Activated CD4-positive, alpha-beta T cell treated with anti-CD3 and anti-CD28 coated beads, Interleukin-10, Interleukin-2, amounts not matched to agents 100 ng/mL and 50 ng/mL, durations not matched to agents 16 hours and 8 hours (primary cell): ENCODE results near the gene CNPY4.
A peak's percentile ranks its signal among the peaks of the same experiment; 100 is the strongest.

Experiments
- DNase-seq: peaks from one replicate; pipeline ENCODE4 v3.0.0-alpha.2; 2020

Gene CNPY4

DNA sequence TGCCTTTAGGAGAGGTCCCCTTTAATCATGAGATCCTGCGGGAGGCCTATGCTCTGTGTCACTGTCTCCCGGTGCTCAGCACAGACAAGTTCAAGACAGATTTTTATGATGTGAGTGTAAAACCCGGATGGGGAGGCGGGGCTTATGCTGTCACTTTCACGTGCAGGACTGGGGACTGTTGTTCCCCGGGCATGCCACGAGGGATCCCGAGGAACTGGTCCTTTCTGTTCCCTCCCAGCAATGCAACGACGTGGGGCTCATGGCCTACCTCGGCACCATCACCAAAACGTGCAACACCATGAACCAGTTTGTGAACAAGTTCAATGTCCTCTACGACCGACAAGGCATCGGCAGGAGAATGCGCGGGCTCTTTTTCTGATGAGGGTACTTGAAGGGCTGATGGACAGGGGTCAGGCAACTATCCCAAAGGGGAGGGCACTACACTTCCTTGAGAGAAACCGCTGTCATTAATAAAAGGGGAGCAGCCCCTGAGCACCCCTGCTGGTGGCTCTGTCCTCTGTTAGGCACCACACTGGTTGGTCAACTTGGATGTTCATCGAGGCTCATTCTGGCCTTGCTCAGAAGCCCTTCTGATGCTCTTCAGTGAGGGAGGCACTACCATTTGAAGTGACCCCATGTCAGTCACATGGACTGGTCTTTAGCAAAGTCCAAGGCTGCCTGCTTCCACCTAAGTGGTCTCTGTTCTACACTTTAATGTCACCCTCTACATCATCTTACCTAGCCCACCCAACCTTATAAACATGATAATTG is 27.8 kb upstream of the CNPY4 start:
- no peak for DNase-seq

DNA sequence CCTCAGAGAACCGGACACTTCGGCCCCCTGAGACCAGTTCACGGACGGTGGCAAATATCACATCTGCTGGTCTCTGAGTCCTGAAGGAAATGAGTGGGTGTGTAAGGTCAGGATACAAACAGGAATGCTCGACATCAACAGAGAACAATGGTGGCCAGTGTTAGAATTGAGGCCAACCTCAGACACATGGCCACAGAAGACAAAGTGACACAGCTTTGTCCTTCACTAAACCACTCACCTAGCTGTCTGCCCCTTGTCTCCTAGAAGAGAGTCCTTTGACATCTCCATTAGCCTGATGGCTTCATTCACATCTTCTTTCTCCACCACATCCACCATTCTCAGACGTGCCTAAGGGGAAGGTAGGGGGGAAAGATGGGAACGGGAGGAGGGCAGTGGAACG is 26.4 kb upstream of the CNPY4 start:
- no peak for DNase-seq

DNA sequence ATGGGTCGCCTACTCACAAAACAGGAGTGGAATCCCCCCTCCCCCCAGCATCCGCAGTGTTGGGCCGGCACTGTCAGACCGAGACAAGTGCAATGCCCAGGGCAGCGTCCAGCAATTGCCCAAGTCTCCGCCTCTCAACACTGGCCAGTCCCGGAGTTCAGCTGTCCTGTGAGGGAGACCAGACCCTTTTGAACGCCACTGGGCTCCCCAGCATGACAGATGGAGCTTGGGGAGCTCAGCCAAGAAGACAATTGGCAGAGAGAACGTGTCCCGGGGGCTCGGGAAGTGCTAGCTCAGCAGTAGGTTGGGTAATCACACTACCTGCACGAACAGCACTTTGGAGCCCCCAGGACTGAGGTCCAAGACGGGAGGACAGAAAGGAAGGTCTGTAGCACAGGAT is 25.9 kb upstream of the CNPY4 start:
- no peak for DNase-seq

DNA sequence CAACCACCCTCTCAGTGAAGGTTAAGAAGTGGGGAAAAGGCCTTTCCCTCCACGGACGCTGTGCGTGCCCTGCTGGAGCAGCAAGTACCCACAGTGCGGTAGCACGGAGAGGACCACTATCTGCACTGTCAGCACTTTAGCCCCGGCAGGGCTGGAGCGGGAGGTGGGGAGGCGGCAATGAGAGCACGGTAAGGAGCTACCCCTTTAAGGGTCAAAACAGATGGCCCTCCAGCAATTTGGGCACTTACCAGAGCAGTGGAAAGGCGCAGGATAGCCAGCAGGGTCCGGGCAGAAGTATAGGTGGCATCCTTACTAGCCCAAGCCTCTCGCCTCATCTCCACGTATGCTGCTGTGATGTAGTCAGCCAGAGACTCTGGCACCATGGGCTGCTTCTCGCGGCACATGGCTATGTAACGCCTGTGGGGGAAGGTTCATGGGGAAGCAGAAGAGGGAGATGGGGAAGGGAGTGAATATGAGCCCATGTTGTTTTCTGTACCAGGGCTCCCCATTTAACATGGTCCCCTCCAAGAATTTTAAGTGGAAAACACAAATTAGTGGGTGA is 25.4 kb upstream of the CNPY4 start:
- DNase-seq = no peak

DNA sequence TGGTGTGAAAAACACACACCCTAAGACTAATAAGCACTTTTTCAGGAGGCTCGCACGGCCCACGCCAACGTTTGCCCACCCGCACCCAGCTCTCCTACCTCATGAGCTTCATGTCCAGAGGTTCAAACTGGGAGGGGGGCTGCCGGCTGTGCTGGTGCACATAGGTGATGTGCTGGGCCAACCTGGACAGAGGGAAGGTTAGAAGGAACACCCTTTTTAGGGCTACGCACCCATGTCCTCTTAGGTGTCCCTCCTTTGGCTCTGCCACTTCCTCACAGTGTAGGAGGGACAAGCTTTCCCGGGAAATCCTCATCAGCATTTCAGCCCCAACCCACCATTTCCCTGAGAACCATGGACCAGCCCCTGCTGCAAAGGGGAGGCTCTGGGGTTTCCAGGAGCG is 24.1 kb upstream of the CNPY4 start:
- DNase-seq = no peak

DNA sequence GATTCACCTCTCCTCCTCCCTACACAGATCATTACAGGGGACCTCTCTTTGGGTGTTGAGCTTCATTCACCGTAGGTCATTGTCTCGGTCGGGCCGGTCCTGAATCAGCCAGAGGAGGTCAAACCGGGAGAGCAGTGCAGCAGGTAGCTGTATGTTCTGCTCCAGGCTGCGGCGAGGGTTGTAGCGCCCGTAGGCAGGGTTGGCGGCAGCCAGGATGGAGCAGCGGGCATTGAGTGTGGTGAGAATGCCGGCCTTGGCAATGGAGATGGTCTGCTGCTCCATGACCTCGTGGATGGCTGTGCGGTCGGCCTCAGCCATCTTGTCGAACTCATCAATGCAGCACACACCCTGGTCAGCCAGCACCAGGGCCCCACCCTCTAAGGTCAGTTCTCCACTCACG is 23.7 kb upstream of the CNPY4 start:
- no peak for DNase-seq

DNA sequence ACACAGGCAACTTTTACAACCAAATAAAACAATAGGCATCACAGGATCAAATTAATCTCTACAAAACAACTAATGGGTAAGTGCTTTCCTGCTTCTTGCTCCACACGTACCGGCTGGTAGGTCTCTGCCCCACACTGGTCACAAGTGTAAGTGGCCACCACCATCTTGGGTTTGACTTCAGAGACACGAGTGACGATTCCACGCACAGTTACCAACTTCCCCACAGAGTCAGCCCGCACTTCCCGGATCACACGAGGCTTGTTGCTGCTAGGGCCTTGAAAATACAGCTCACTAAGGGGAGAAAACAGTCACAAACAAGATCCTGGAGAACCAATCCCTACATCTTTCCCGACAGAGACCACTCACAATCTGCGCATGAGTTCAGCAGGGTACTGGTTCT is 20.5 kb upstream of the CNPY4 start:
- no peak for DNase-seq

DNA sequence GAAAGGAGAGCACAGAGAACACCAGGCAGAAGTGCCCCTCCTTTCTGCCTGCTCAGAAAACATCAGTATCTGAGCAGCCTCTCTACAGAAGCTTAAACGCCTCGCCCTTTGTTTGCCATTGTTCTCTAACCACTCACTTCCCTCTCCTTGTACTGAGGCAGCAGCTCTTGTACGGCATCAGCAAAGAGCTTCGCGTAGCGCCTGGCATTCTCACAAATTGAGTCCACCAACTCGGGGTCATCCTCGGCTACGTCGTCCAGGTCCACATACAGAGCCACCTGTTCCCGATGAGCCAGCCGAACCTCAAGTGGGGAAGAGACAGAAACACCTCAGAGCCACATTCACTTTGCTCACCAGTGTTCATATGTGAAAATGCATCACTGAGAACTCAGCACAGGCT is 20.0 kb upstream of the CNPY4 start:
- DNase-seq = no peak

DNA sequence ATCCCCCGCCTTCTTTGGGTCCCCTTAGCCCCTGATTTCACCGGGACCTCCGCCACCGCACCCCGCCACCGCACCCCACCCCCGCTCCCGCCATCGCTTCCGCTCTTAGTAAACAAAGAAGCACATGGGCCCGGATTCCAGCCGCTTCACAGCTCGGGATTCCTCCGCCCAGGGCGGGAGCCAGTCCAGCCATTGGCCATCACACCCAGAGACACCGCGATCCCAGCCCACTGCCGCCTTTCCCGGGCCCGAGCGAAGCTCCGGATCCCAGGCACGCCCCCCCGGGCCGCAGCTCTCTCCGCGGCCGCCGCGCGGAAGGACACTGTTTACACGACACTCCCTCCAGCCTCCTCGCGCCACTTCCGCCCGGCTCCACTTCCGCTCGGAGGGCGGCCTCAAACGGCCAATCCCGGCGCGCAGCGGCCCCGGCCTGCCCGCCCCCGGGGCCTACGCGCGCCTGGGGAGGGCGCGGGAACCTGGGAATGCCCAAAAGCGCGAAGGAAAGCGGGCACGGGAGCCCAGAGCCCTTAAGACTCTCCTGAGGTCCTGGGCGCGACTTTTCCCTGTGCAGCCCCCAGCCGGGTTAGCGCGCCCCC is 18.9 kb upstream of the CNPY4 start:
- DNase-seq = peak; percentile 92

DNA sequence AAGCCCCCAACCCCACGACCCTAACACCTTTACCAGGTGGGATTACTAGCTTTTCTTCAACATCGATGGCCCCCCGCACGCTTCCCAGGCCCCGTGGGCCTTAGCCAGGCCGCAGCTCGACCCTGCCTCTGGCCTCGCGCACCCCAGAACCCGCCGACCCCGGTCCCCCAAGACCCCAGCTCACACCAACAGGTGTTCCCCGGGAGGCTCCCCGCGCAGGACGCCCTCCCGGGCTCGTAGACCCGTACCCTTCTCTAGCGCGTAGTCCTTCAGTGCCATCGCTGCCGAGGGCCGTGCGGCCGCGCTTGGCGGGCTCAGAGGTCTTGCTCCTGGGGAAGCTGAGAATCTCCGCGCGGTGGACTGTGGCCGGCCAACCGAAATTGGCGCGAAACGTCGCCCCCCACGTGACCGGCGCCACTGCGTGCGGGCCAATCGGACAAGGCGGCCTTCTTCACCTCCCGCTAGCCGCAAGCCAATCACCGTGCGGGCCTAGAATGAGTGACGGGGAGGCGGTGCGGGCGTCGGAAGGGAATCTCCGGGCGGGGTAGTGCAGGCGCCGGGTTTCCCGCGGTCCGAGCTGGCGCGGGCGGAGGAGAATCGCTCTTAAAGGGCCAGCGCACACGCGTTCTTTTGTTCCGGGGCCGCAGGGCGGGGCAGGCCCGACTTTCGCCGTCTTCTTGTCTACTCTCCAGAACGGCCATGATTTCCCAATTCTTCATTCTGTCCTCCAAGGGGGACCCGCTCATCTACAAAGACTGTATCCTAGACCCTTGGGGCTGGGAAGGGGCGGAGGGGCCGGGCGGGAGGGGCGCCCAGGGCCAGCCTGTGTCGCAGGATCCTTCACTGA is 18.2 kb upstream of the CNPY4 start, which contains the start of the genes AP4M1 and MCM7:
Gene AP4M1 (plus strand): TSS at position 628 of the 847 bp plus-strand sequence. CDS start 72 bp downstream, at position 700.
Gene MCM7 (minus strand): TSS at position 382 of the 847 bp plus-strand sequence. CDS start 103 bp downstream, at position 279.
- DNase-seq = peak; percentile 99

DNA sequence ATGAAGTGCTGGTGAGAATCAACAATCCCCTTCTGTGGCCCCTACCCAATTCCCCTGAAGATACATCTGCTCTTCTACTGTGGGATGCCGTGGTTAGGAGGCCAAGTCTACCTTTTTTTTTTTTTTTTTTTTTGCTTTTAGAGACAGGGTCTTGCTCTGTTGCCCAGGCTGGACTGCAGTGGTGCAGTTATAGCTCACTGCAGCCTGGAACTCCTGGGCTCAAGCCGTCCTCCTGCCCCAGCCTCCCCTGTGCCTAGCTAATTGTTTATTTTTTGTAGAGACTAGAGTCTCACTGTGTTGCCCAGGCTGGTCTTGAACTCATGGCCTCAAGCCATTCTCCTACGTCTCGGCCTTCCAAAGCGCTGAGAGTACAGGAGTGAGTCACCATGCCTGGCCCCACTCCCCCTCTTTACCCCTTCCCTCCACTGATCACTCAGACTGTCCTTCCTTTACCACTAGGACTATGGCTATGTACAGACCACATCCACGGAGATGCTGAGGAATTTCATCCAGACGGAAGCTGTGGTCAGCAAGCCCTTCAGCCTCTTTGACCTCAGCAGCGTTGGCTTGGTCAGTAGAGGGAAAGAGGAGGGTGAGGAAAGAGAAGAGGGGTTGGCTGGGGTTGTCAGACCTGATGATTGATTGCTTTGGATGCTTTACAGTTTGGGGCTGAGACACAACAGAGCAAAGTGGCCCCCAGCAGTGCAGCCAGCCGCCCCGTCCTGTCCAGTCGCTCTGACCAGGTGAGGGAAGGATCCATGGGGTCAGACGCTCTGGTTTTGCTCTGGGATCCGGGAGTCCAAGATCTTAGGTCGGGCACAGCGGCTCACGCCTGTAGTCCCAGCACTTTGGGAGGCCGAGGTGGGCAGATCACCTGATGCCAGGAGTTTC is 16.2 kb upstream of the CNPY4 start:
- DNase-seq = no peak

DNA sequence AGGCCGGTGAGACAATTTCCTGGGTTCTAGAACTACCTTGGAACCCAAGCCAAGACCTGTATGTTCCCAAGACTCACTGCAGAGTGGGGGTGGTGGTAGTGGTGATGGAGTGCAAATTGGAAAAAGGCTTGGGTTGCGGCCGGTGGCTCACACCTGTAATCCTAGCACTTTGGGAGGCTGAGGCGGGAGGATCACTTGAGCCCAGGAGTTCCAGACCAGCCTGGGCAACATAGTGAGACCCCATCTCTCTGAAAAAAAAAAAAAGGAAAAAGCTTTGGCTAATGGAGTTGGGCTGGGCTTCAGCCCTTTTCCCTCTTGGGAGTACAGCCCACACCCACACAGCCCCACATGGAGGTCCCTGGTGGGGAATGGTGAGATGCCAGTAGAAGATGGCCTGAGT is 13.9 kb upstream of the CNPY4 start:
- DNase-seq = no peak

DNA sequence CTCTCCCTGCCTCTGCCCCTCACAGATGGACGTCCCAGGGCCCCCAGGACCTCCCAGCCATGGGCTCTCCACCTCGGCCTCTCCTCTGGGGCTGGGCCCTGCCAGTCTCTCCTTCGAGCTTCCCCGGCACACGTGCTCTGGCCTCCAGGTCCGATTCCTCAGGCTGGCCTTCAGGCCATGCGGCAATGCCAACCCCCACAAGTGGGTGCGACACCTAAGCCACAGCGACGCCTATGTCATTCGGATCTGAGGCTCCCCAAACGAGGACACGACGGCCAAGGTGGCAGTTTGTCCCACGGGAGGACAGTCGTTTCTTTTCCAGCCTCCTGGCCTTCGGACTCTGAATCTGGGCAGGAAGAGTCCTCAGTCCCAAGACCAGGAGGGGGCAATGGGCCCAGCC is 12.8 kb upstream of the CNPY4 start:
- no peak for DNase-seq

DNA sequence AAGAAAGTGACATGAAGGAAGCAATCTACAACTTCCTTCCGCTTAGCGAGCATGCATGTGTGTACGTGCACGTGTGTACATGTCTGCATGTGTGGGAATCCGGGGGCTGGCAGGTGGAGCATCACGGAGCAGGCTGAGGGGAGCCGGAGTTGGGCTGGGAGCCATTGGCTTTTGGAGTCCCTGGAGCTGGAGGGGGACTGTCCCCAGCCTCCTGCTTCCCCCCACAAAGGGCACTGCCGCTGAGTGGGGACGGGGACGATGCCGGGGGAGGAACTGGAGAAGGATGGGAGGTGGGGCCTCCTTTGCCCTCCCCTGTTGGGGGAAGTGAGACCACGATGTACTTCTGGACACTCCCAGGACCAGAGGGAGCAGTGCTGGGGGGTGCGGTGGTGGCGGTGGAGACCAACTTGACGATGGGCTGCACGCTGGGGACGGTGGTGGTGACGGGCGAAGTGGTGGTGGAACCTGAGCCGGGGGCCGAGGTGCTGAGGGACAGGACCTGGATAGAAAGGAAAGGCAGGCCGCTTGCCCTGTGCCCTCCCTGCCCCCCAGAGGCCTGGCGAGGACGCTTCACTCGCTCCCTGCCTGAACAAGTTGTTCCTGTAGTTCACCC is 12.2 kb upstream of the CNPY4 start:
- DNase-seq = no peak

DNA sequence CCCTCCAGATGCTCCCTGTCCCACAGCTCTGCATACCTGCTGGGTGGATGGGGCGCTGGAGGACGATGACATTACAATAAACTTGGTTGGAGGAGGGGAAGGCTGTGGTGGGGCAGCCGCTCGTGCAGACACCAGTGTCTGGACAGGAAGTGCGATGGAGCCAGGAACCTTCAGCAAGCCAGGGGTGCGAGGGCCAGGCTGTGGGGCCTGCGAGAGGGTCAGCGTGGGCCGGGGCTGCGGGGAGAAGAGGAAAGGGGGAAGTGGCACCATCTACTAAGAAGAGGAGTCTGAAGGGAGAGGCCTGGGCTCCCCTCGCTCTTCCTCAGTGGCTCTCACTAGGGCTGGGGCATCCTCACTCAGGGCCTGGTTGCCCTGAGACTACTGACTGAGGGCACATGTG is 11.5 kb upstream of the CNPY4 start:
- no peak for DNase-seq

DNA sequence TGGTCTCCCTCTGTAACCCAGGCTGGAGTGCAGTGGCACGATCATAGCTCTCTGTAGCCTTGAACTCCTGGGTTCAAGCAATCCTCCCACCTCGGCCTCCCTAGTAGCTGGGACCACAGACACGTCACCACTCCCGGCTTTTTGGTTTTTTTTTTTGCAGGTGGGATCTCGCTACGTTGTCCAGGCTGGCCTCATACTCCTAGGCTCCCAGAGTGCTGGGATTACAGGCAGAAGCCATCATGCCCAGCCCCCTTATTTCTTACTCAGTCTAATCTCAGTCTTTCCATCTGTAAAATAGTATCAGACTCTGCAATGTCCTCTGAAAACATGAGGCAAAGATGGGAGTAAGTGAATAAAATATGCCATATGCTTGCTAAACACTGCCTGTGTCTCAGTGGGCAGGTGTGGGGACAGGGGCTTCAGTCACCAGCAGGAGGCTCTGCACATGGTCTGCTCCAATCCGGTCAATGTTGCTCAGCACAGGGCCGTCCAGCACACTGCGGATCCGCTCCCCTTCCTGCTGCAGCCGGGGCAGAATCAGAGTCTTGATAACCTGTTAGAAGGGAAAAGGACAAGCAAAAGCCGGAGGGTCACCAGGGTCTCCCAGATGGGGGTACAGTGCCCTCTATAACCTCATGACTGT is 9.8 kb upstream of the CNPY4 start:
- no peak for DNase-seq

DNA sequence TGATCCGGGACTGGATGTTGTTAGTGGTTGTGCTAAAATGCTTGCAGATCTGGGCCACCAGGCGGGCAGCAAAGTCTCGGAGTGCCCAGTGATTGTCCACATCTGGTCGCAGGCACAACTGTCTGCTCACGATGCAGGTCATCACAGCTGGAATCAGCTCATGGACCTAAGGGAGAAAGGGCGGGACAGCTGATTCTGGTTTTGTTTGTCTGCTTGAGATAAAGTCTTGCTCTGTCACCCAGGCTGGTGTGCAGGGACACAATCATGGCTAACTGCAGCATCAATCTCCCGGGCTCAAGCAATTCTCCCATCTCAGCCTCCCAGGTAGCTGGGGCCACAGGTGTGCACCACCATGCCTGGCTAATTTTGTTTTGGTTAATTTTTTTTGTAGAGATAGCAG is 8.3 kb upstream of the CNPY4 start:
- DNase-seq = no peak

DNA sequence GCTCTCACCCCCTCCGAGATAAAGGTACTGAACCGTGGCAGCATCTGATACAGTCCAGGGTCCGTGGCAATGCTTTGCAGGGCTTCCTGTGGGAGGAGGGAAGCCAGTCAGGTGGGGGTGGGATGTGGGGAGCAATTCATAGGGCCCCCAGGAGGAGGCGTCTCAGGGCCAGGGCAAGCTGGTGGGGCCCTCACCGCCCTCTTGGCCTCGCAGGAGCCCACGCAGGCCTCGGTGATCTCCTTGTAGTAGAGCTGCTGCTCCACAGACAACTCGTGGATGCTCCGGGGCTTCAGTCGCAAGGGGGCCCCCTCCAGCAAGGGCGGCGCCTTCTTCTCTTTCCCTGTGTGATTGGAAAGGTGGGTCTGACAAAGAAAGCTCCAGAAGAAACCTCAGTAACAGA is 7.5 kb upstream of the CNPY4 start:
- DNase-seq = no peak

DNA sequence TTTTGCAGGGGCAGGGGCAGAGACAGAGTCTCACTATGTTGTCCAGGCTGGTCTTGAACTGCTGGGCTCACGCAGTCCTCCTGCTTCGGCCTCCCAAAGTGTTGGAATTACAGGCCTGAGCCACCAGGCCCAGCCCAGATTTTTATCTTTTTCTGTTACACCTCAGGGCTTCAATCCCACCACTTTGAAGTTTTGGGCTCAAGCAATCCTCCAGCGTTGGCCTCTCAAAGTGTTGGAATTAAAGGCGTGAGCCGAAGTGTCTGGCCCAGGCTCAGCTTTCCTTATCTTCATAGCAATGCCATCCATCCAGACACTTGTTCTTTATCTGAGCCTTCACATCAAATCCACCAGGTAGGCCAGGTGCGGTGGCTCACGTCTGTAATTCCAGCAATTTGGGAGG is 4.4 kb upstream of the CNPY4 start:
- no peak for DNase-seq

DNA sequence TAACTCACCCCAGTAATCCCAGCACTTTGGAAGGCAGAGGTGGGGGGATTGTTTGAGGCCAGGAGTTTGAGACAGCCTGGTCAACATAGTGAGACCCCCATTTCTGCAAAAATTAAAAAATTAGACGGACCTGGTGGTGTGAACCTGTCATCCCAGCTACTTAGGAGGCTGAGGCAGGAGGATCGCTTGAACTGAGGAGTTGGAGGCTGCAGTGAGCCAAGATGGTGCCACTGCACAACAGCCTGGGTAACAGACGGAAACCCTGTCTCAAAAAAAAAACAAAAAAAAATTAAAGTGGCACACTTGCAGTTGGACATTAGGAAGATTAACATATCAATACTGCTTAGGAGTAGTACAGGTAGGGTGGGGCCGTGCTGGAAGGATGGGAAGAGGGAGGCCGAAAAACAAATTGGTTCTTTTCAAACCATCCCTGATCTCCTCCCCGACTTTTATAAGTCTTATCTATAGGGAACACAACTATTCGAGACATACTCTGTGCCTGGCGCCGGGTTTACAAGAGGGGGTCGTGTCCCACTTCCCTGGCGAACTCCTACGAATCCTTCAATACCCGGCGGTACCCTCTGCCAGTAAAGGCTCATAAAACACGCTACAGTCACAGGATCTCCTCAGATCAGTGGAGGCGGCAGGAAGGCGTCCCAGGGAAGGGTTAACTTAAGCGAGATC is 904 bp upstream of the CNPY4 start:
- no peak for DNase-seq
